K562 (cell line): ENCODE data around the gene KCNMB4. TPM values are rescaled to one million over a fixed set of nuclear protein-coding genes. Genes with fewer than 3 reads are reported as not detected.

Experiments used
- NFIC ChIP-seq: fragments of 450-650 bp; IDR thresholded peaks from 2 replicates; pipeline ENCODE4 v1.6.1; 2017; ENCODE audit warnings: mild to moderate bottlenecking, inconsistent platforms
- polyA plus RNA-seq, 8 experiments: library from polyadenylated mRNA; depleted of rRNA in 4 of 8; stranded (reverse) in 5 of 8; unstranded in 3 of 8; fragments of >200 nt; fragmentation: Nextera tagmentation in 2 of 8; fragmentation: Illumina TruSeq in 1 of 8; extraction: Ambion mirVana in 2 of 8; extraction: Trizol in 1 of 8; gene quantifications; 2 replicates each; pipeline versions ENCODE4 v1.2.1 to v1.2.3, GENCODE V29; 2011 to 2014; ENCODE audit warnings: inconsistent platforms in 1 of 8, missing spikeins in 1 of 8
- total RNA-seq, 7 experiments: library from RNA; depleted of rRNA in 6 of 7; stranded (reverse); fragments of >200 nt in 6 of 7; fragmentation: Illumina TruSeq in 2 of 7; extraction: Trizol in 2 of 7; gene quantifications; 2 replicates each; pipeline versions ENCODE4 v1.2.1 to v1.2.3, GENCODE V29; 2011 to 2021; ENCODE audit warnings: low replicate concordance in 1 of 7
- TF ChIP-seq, protein P1 (sequence below): fragments of 450-650 bp; IDR thresholded peaks from 2 replicates; pipeline ENCODE4 v1.6.1; 2016; ENCODE audit warnings: mild to moderate bottlenecking, moderate library complexity

KCNMB4 gene
- total and polyA plus RNA-seq, 9 of the 15 experiments (the other 6 are each of a cell fraction or from before 2014, with no cell fraction given), result 0.01 to 0.14 (median 0.06) TPM; not detected in 1

DNA sequence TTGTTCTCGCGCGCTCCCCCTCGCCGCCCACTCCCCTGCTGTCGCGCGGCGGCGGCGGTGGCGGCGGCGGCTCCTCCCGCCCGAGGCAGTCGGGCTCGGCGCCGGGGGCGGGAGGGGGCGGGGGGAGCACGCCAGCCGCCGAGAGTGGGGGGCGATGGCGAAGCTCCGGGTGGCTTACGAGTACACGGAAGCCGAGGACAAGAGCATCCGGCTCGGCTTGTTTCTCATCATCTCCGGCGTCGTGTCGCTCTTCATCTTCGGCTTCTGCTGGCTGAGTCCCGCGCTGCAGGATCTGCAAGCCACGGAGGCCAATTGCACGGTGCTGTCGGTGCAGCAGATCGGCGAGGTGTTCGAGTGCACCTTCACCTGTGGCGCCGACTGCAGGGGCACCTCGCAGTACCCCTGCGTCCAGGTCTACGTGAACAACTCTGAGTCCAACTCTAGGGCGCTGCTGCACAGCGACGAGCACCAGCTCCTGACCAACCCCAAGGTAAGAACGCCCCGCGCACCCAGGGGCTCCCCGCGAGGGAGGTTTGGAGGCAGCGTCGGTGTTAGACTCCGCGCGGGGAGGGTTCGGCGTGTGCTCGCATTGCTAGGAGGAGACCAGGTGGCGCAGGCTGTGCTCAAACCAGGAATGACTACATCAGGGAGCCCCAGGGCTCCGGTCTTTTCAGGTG lies 629 bp downstream of the KCNMB4 start (continued):
- TF ChIP-seq, protein P1, sequence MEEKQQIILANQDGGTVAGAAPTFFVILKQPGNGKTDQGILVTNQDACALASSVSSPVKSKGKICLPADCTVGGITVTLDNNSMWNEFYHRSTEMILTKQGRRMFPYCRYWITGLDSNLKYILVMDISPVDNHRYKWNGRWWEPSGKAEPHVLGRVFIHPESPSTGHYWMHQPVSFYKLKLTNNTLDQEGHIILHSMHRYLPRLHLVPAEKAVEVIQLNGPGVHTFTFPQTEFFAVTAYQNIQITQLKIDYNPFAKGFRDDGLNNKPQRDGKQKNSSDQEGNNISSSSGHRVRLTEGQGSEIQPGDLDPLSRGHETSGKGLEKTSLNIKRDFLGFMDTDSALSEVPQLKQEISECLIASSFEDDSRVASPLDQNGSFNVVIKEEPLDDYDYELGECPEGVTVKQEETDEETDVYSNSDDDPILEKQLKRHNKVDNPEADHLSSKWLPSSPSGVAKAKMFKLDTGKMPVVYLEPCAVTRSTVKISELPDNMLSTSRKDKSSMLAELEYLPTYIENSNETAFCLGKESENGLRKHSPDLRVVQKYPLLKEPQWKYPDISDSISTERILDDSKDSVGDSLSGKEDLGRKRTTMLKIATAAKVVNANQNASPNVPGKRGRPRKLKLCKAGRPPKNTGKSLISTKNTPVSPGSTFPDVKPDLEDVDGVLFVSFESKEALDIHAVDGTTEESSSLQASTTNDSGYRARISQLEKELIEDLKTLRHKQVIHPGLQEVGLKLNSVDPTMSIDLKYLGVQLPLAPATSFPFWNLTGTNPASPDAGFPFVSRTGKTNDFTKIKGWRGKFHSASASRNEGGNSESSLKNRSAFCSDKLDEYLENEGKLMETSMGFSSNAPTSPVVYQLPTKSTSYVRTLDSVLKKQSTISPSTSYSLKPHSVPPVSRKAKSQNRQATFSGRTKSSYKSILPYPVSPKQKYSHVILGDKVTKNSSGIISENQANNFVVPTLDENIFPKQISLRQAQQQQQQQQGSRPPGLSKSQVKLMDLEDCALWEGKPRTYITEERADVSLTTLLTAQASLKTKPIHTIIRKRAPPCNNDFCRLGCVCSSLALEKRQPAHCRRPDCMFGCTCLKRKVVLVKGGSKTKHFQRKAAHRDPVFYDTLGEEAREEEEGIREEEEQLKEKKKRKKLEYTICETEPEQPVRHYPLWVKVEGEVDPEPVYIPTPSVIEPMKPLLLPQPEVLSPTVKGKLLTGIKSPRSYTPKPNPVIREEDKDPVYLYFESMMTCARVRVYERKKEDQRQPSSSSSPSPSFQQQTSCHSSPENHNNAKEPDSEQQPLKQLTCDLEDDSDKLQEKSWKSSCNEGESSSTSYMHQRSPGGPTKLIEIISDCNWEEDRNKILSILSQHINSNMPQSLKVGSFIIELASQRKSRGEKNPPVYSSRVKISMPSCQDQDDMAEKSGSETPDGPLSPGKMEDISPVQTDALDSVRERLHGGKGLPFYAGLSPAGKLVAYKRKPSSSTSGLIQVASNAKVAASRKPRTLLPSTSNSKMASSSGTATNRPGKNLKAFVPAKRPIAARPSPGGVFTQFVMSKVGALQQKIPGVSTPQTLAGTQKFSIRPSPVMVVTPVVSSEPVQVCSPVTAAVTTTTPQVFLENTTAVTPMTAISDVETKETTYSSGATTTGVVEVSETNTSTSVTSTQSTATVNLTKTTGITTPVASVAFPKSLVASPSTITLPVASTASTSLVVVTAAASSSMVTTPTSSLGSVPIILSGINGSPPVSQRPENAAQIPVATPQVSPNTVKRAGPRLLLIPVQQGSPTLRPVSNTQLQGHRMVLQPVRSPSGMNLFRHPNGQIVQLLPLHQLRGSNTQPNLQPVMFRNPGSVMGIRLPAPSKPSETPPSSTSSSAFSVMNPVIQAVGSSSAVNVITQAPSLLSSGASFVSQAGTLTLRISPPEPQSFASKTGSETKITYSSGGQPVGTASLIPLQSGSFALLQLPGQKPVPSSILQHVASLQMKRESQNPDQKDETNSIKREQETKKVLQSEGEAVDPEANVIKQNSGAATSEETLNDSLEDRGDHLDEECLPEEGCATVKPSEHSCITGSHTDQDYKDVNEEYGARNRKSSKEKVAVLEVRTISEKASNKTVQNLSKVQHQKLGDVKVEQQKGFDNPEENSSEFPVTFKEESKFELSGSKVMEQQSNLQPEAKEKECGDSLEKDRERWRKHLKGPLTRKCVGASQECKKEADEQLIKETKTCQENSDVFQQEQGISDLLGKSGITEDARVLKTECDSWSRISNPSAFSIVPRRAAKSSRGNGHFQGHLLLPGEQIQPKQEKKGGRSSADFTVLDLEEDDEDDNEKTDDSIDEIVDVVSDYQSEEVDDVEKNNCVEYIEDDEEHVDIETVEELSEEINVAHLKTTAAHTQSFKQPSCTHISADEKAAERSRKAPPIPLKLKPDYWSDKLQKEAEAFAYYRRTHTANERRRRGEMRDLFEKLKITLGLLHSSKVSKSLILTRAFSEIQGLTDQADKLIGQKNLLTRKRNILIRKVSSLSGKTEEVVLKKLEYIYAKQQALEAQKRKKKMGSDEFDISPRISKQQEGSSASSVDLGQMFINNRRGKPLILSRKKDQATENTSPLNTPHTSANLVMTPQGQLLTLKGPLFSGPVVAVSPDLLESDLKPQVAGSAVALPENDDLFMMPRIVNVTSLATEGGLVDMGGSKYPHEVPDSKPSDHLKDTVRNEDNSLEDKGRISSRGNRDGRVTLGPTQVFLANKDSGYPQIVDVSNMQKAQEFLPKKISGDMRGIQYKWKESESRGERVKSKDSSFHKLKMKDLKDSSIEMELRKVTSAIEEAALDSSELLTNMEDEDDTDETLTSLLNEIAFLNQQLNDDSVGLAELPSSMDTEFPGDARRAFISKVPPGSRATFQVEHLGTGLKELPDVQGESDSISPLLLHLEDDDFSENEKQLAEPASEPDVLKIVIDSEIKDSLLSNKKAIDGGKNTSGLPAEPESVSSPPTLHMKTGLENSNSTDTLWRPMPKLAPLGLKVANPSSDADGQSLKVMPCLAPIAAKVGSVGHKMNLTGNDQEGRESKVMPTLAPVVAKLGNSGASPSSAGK, result peak; percentile 55
- TF ChIP-seq NFIC, result 0 out of 2 replicates have a peak, but pooled peaks have one; percentile 13
